HEK293 (cell line): ENCODE results near the gene CPSF2.

Experiments used
- CTCF ChIP-seq: fragments of 450-650 bp; formaldehyde crosslinking; IDR thresholded peaks from 2 replicates; pipeline ENCODE4 v1.5.1; 2016; ENCODE audit warnings: missing biosample characterization, missing genetic modification characterization
- HOXC10 ChIP-seq: sonication (generic); formaldehyde crosslinking; IDR thresholded peaks from 2 replicates; pipeline ENCODE4 v1.8.1; 2023; ENCODE audit warnings: mild to moderate bottlenecking, missing genetic modification reagents
- SCRT1 ChIP-seq: fragments of 450-650 bp; formaldehyde crosslinking; IDR thresholded peaks from 2 replicates; pipeline ENCODE4 v1.5.1; 2016; ENCODE audit warnings: missing biosample characterization, missing genetic modification characterization, borderline replicate concordance
- WT1 ChIP-seq: fragments of 450-650 bp; formaldehyde crosslinking; IDR thresholded peaks from 2 replicates; pipeline ENCODE4 v1.5.1; 2016; ENCODE audit warnings: missing biosample characterization, missing genetic modification characterization
- ZBTB21 ChIP-seq: fragments of 450-650 bp; formaldehyde crosslinking; IDR thresholded peaks from 2 replicates; pipeline ENCODE4 v1.5.1; 2017; ENCODE audit warnings: missing biosample characterization, missing genetic modification characterization
- ZBTB26 ChIP-seq: fragments of 450-650 bp; formaldehyde crosslinking; optimal IDR thresholded peaks from 2 replicates; pipeline ENCODE3; 2016; ENCODE audit warnings: missing biosample characterization, mild to moderate bottlenecking, missing genetic modification characterization
- ZBTB7A ChIP-seq: fragments of 450-650 bp; formaldehyde crosslinking; IDR thresholded peaks from 2 replicates; pipeline ENCODE4 v1.5.1; 2016; ENCODE audit warnings: low read depth, missing biosample characterization, missing genetic modification characterization
- ZNF133 ChIP-seq: fragments of 450-650 bp; formaldehyde crosslinking; IDR thresholded peaks from 2 replicates; pipeline ENCODE4 v1.5.1; 2016; ENCODE audit warnings: missing biosample characterization, missing genetic modification characterization
- ZNF423 ChIP-seq: fragments of 450-650 bp; formaldehyde crosslinking; IDR thresholded peaks from 2 replicates; pipeline ENCODE4 v1.5.1; 2016; ENCODE audit warnings: missing biosample characterization, missing genetic modification characterization
- ZNF449 ChIP-seq: fragments of 450-650 bp; formaldehyde crosslinking; IDR thresholded peaks from 2 replicates; pipeline ENCODE4 v1.5.1; 2017; ENCODE audit warnings: missing biosample characterization, mild to moderate bottlenecking, missing genetic modification characterization, moderate library complexity
- ZNF473 ChIP-seq: fragments of 450-650 bp; formaldehyde crosslinking; IDR thresholded peaks from 2 replicates; pipeline ENCODE4 v1.5.1; 2017; ENCODE audit warnings: missing biosample characterization, missing genetic modification characterization
- ZNF549 ChIP-seq: fragments of 450-650 bp; IDR thresholded peaks from 2 replicates; pipeline ENCODE4 v1.5.1; 2018; ENCODE audit warnings: missing biosample characterization, missing genetic modification characterization, mild to moderate bottlenecking, inconsistent platforms, moderate library complexity
- ZNF670 ChIP-seq: fragments of 450-650 bp; formaldehyde crosslinking; IDR thresholded peaks from 2 replicates; pipeline ENCODE4 v1.5.1; 2016; ENCODE audit warnings: missing biosample characterization, missing genetic modification characterization, low read depth
- ZSCAN30 ChIP-seq: fragments of 450-650 bp; IDR thresholded peaks from 2 replicates; pipeline ENCODE4 v1.5.1; 2018; ENCODE audit warnings: missing biosample characterization, mild to moderate bottlenecking, missing genetic modification characterization, moderate library complexity

GRCh38 chr14:92185559-92185958 is 63.8 kb downstream of the CPSF2 start:
- no peak for TF ChIP-seq CTCF (tag by site-specific recombination)
- no peak for TF ChIP-seq ZNF449 (tag by site-specific recombination)
- no peak for TF ChIP-seq ZNF670 (tag by site-specific recombination)
- TF ChIP-seq WT1 = no peak
- no peak for TF ChIP-seq ZNF133 (tag by site-specific recombination)
- no peak for TF ChIP-seq ZNF473 (tag by site-specific recombination)
- no peak for TF ChIP-seq ZSCAN30 (tag by site-specific recombination)
- TF ChIP-seq ZBTB21 = no peak
- TF ChIP-seq HOXC10 (CRISPR knock-in tag) = no peak
- no peak for TF ChIP-seq ZNF423 (tag by site-specific recombination)
- TF ChIP-seq ZBTB26 (tag by site-specific recombination) = no peak
- TF ChIP-seq ZNF549 (tag by site-specific recombination) = no peak
- no peak for TF ChIP-seq ZBTB7A (tag by site-specific recombination)
- TF ChIP-seq SCRT1 (tag by site-specific recombination) = no peak
